Gastroesophageal sphincter (tissue), 3 donors: ENCODE data around the gene PDE11A.

ENCODE experiments used
- CTCF ChIP-seq, 4 experiments: fragments of 200-600 bp in 2 of 4; fragments of 450-650 bp in 2 of 4; sonication (generic) in 1 of 4; IDR thresholded peaks; one replicate each; pipeline ENCODE4 v1.5.1; 2017 to 2019; ENCODE audit warnings: antibody characterized with exemption in 4 of 4, mild to moderate bottlenecking in 2 of 4, moderate library complexity in 2 of 4
- POLR2A ChIP-seq, 2 donors: fragments of 450-650 bp; IDR thresholded peaks; one replicate each; pipeline ENCODE4 v1.6.1; 2017; ENCODE audit warnings: antibody characterized with exemption in 2 of 2, mild to moderate bottlenecking in 2 of 2, moderate library complexity in 1 of 2
- POLR2AphosphoS5 ChIP-seq: sonication (generic); formaldehyde crosslinking; IDR thresholded peaks from one replicate; pipeline ENCODE4 v1.6.1; 2017; ENCODE audit warnings: antibody characterized with exemption

DNA sequence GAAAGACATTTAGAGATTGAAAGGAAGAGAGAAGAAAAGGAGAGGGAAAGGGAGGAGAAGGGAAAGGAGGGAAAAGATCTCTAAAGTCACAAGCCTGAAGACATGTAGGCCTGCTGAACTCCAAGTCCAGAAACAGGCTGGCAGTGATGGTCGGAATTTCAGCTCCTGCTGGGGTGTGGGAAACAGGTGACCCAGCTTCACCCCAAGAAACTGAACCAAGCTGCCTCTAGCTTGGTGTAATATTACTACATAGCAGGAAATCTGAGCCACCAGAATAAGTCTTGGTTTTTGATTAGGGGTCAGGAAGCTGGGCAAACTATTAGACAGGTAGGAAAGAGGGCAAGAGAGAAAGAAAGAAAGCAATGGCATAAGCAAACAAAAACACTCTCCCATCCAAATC lies 185.8 kb downstream of the PDE11A start:
- TF ChIP-seq POLR2A (IDR thresholded peaks at IDR 0.05): no peak
- no peak for TF ChIP-seq CTCF (IDR thresholded peaks at IDR 0.05)
- TF ChIP-seq POLR2AphosphoS5: no peak
